ENCODE results near the gene LY6G6C. TPM values are rescaled to one million over a fixed set of nuclear protein-coding genes. Genes with fewer than 3 reads are reported as not detected.

The LY6G6C gene
- total and polyA plus RNA-seq, 2 of the 13 experiments (the other 11 are each of a cell fraction or from before 2014, with no cell fraction given): 0.15 TPM; not detected in 1

- TF ChIP-seq ZBTB4 (CRISPR knock-in tag; IDR thresholded peaks at IDR 0.05; ENCODE audit: borderline replicate concordance) (no peak; the same call in 1 of the 2 replicates), ZFP41 (CRISPR knock-in tag; IDR thresholded peaks at IDR 0.05; ENCODE audit: borderline replicate concordance) (no peak), ONECUT2 (CRISPR knock-in tag; IDR thresholded peaks at IDR 0.05) (no peak), ZNF558 (CRISPR knock-in tag; IDR thresholded peaks at IDR 0.05; ENCODE audit: borderline replicate concordance) (no peak), PITX1 (CRISPR knock-in tag; IDR thresholded peaks at IDR 0.05) (peak; percentile 43; the same call in 1 of the 2 replicates), TCF12 (IDR thresholded peaks at IDR 0.05) (no peak), TCF12 (CRISPR knock-in tag; IDR thresholded peaks at IDR 0.05) (no peak), RERE (CRISPR knock-in tag; IDR thresholded peaks at IDR 0.05; ENCODE audit: low read depth) (peak; percentile 41; the same call in 1 of the 2 replicates), ZFP36 (IDR thresholded peaks at IDR 0.05; ENCODE audit: borderline replicate concordance, low read depth, low read length, partially characterized antibody) (peak; percentile 15), PLRG1 (conservative IDR thresholded peaks at IDR 0.05) (no peak), REPIN1 (CRISPR knock-in tag; IDR thresholded peaks at IDR 0.05; ENCODE audit: borderline replicate concordance, low read depth) (peak; percentile 60; the same call in 1 of the 2 replicates), TBL1XR1 (IDR thresholded peaks at IDR 0.05; ENCODE audit: borderline replicate concordance, low read length, partially characterized antibody) (peak; percentile 46), ZNF850 (CRISPR knock-in tag; conservative IDR thresholded peaks at IDR 0.05) (no peak), NCOA1 (CRISPR knock-in tag; IDR thresholded peaks at IDR 0.05) (no peak), ZNF431 (CRISPR knock-in tag; IDR thresholded peaks at IDR 0.05; ENCODE audit: borderline replicate concordance, low read depth) (no peak), ZNF280D (CRISPR knock-in tag; IDR thresholded peaks at IDR 0.05) (peak; percentile 21)
Observed at GRCh38 chr6:31729515-31729978, 8.0 kb upstream of the LY6G6C start (continued).

Measured in HepG2 (cell line).